Epidermal melanocyte (primary cell): Measurements from ENCODE around the gene PRAMEF20.
"Not testable (repeated sequence)": the region's sequence is repeated elsewhere in the genome, so short reads cannot be mapped to it uniquely, and the experiment has no call there.

ENCODE experiments used
- DNase-seq: peaks from one replicate; pipeline ENCODE4 v3.0.0; 2011; ENCODE audit warnings: low spot score; ENCODE audit not compliant: insufficient read length

Gene PRAMEF20

GRCh38 chr1:13410150-13410549 lies at the start of gene PRAMEF20:
TSS of gene PRAMEF20 (plus strand) at chr1:13410450. CDS start at chr1:13416355, 5,905 bp downstream.
- not testable (repeated sequence) for DNase-seq

DNA sequence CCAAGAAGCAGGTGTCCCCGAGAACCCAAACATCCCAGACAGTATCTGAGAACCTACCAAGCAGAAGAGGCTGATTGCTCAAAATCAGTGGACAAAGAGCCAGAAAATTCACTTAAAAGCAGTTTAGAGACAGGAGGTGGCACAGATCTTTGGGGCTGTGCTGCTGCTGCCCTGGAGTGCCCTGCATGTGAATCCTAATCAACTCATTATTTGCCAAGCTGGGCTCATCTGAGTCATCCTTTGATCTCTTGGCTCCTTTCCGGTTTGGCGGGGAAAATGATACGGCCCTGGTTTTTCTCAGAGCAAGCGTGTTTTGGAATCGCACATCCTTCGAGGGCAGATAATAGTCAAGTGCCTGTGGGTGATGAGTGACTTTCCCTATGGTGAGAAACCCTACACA lies 47.9 kb upstream of the PRAMEF20 start:
- not testable (repeated sequence) for DNase-seq

DNA sequence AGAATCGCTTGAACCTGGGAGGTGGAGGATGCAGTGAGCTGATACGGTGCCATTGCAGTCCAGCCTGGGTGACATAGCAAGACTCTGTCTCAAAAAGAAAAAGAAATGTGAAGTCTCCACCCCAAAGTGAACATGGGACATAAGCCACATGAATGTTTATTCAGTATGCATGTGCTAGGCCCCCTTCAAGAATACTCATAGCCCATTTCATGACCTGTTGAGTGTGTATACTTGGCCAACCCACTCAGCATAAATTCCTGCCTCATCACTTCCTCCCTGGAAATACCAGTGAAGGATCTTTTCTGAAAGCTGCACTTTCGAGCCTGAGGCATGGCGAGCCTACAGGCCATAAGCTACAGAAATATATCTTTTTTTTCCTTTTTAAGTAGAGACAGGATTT lies 45.3 kb upstream of the PRAMEF20 start:
- DNase-seq, result not testable (repeated sequence)

GRCh38 chr1:13366536-13366935 lies 43.7 kb upstream of the PRAMEF20 start:
- not testable (repeated sequence) for DNase-seq

DNA sequence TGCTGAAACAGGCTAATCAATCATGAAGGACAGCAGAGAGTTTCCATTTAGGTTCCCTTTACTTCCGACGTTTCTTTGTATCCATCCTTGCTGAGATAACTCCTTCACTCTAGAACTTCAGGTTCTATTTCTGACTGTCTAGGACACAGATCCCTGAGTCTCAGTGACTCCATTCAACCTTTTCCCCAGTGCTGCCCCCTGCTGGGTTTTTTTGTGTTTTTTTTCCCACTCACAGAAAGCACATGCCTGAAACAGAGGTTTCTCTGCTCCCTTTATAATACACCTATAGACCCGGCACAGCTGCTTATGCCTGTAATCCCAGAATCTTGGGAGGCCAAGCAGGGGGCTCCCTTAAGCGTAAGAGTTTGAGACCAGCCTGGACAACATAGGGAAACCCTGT lies 41.7 kb upstream of the PRAMEF20 start:
- not testable (repeated sequence) for DNase-seq

GRCh38 chr1:13378983-13379382 lies 31.3 kb upstream of the PRAMEF20 start:
- DNase-seq, result not testable (repeated sequence)

GRCh38 chr1:13380380-13380779 lies 29.9 kb upstream of the PRAMEF20 start:
- DNase-seq, result not testable (repeated sequence)

- DNase-seq, result not testable (repeated sequence)
These were observed 20.9 kb upstream of the PRAMEF20 start, which contains the start of gene PRAMEF17 for GRCh38 chr1:13389332-13389731. TSS of gene PRAMEF17 (plus strand) at chr1:13389632. CDS start at chr1:13389658, 26 bp downstream.

GRCh38 chr1:13393004-13393403 lies 17.2 kb upstream of the PRAMEF20 start:
- DNase-seq, result not testable (repeated sequence)

DNA sequence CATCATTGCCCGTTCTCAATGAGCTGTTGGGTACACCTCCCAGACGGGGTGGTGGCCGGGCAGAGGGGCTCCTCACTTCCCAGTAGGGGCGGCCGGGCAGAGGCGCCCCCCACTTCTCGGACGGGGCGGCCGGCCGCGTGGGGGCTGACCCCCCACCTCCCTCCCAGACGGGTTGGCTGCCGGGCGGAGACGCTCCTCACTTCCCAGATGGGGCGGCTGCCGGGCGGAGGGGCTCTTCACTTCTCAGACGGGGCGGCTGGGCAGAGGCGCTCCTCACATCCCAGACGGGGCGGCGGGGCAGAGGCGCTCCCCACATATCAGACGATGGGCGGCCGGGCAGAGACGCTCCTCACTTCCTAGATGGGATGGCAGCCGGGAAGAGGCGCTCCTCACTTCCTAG lies 15.5 kb upstream of the PRAMEF20 start:
- DNase-seq, result not testable (repeated sequence)

- not testable (repeated sequence) for DNase-seq
These were observed 14.9 kb upstream of the PRAMEF20 start for GRCh38 chr1:13395311-13395710.

GRCh38 chr1:13407811-13408210 lies 2.4 kb upstream of the PRAMEF20 start:
- DNase-seq, result no peak

GRCh38 chr1:13430495-13430894 lies 20.2 kb downstream of the PRAMEF20 start:
- no peak for DNase-seq

DNA sequence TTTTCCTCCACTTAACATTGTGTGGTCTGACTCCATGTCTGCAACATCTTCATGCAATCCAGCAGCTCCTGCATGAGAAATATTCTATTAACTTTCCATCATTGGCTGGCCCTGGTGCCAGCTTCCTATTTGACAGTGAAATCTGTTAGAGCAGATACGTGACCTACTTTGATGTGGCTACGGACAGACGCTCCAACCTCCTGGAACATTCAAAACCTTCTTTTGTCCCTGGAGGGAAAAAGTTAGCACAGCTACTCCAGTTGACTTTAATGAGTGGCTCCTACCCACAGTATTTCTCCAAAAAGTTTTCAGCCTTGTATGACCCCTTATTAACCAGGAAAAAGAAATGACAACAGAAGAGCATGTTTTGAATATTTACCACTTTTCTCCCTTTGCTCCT lies 22.0 kb downstream of the PRAMEF20 start:
- DNase-seq, result no peak

DNA sequence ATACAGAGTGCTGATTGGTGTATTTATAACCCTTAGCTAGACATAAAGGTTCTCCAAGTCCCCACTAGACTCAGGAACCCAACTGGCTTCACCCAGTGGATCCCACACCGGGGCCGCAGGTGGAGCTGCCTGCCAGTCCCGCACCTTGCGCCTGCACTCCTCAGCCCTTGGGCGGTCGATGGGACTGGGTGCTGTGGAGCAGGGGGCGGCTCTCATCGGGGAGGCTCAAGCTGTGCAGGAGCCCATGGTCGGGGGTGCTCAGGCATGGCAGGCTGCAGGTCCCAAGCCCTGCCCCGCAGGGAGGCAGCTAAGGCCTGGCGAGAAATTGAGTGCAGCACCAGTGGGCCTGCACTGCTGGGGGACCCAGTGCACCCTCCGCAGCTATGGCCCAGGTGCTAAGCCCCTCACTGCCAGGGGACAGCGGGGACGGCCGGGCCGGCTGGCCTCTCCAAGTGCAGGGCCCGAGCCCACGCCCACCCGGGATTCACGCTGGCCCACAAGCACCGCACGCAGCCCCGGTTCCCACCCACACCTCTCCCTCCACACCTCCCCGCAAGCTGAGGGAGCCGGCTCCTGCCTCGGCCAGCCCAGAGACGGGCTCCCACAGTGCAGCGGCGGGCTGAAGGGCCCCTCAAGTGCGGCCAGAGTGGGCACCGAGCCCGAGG lies 23.6 kb downstream of the PRAMEF20 start:
- not testable (repeated sequence) for DNase-seq

- no peak for DNase-seq
These were observed 25.2 kb downstream of the PRAMEF20 start for GRCh38 chr1:13435458-13435857.

- not testable (repeated sequence) for DNase-seq
These were observed 29.0 kb downstream of the PRAMEF20 start for GRCh38 chr1:13439104-13439783.

GRCh38 chr1:13443335-13443979 lies 33.2 kb downstream of the PRAMEF20 start:
- no peak for DNase-seq

- no peak for DNase-seq
These were observed 40.0 kb downstream of the PRAMEF20 start for GRCh38 chr1:13450204-13450603.

GRCh38 chr1:13451399-13451965 lies 41.2 kb downstream of the PRAMEF20 start:
- DNase-seq, result no peak

DNA sequence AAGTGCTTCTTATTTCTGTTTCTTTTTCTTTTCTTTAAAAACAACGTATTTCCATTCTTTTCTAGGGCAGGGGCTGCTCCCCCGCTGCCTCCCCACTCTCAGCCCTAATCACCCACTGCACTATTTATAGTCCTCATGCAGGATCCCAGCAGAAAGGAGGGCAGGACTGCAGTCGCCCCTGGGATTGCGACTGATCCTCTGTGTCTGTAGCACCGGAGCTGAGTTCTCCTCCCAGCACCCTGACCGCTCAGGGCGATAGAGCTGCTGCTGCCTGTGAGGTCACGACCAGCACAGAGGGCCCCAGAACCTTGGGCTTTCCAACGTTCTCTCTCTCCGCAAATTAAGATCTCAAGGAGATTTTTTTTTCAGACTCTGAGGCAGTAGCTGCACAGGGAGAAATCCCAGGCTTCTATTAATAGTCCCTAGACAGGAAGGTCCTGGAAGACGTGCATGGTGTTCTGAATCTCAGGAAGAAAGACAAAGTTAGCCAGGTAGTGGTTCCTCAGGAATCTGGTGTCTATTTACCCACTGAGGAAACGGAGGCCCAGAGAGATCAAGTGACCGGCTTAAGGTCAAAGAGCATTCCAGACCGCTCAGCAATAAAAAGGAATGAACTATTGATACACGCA lies 46.8 kb downstream of the PRAMEF20 start:
- DNase-seq, result no peak
